IMR-90 (cell line): ENCODE measurements around the gene EGFL7. TPM values are rescaled to one million over a fixed set of nuclear protein-coding genes. Genes with fewer than 3 reads are reported as not detected.

Experiments used
- ATAC-seq: fragments of 200-7000 bp; cut with Tn5 transposase; 2 replicates; pipeline ENCODE4 v1.9.1; 2020; ENCODE audit warnings: low read depth, mild to moderate bottlenecking, moderate library complexity
- BruUV-seq: library from RNA; stranded (reverse); fragments of 400-500 nt; replicated peaks from 2 replicates; lab custom pipeline; 2021; lab: Mats Ljungman, UMichigan
- CTCF ChIA-PET: fragments of 300-600 bp; formaldehyde crosslinking; extraction: SDS; loops from one replicate; lab custom pipeline; 2021; ENCODE audit warnings: antibody characterized with exemption; lab: Yijun Ruan, JAX
- POLR2A ChIA-PET: fragments of 300-600 bp; sonication (Branson Sonifier 250); formaldehyde crosslinking; loops from one replicate; lab custom pipeline; 2022; ENCODE audit warnings: antibody characterized with exemption; ENCODE audit not compliant: unreplicated experiment; lab: Charles Lee
- DNase-seq: peaks from one replicate; pipeline ENCODE4 v3.0.0; 2013
- H2AFZ ChIP-seq: replicated peaks from 2 replicates; pipeline ENCODE3; 2013; ENCODE audit warnings: low read length, mild to moderate bottlenecking; ENCODE audit not compliant: poor library complexity
- H2AK5ac ChIP-seq: 2 replicates; pipeline ENCODE4 v1.6.1; 2013; ENCODE audit warnings: low read depth, low read length, inconsistent platforms
- H2AK9ac ChIP-seq: replicated peaks from 2 replicates; pipeline ENCODE3; 2013; ENCODE audit warnings: mild to moderate bottlenecking, low read depth, low read length, moderate library complexity; ENCODE audit not compliant: poor library complexity
- H2BK120ac ChIP-seq: 2 replicates; pipeline ENCODE4 v1.6.1; 2013; ENCODE audit warnings: low read depth, low read length, inconsistent platforms
- H2BK15ac ChIP-seq: 3 replicates; pipeline ENCODE4 v1.6.1; 2013; ENCODE audit warnings: low read depth, low read length, inconsistent platforms
- H2BK20ac ChIP-seq: 2 replicates; pipeline ENCODE4 v1.6.1; 2013; ENCODE audit warnings: low read depth, mild to moderate bottlenecking, inconsistent platforms, low read length, moderate library complexity
- H2BK5ac ChIP-seq: 2 replicates; pipeline ENCODE4 v1.6.1; 2013; ENCODE audit warnings: mild to moderate bottlenecking, low read depth, low read length, inconsistent platforms; ENCODE audit not compliant: poor library complexity, severe bottlenecking
- H3K14ac ChIP-seq: replicated peaks from 2 replicates; pipeline ENCODE4 v1.6.1; 2013; ENCODE audit warnings: low read depth, low read length, inconsistent platforms
- H3K18ac ChIP-seq: 2 replicates; pipeline ENCODE4 v1.6.1; 2013; ENCODE audit warnings: low read depth, low read length, control low read depth
- H3K23ac ChIP-seq: 2 replicates; pipeline ENCODE4 v1.6.1; 2013; ENCODE audit warnings: low read depth, low read length, inconsistent platforms
- H3K27ac ChIP-seq: 2 replicates; pipeline ENCODE4 v1.5.1; 2013; ENCODE audit warnings: mild to moderate bottlenecking, control low read depth, low read length; ENCODE audit not compliant: insufficient read depth
- H3K27me3 ChIP-seq: 2 replicates; pipeline ENCODE4 v1.6.1; 2013; ENCODE audit warnings: low read length; ENCODE audit not compliant: control insufficient read depth, insufficient read depth
- H3K36me3 ChIP-seq: 2 replicates; pipeline ENCODE4 v1.6.1; 2013; ENCODE audit warnings: low read length, mixed read lengths; ENCODE audit not compliant: control insufficient read depth, insufficient read depth
- H3K4ac ChIP-seq: 2 replicates; pipeline ENCODE4 v1.6.1; 2013; ENCODE audit warnings: low read depth, low read length, inconsistent platforms
- H3K4me1 ChIP-seq: 2 replicates; pipeline ENCODE4 v1.6.1; 2013; ENCODE audit warnings: low read length, mixed read lengths; ENCODE audit not compliant: control insufficient read depth, insufficient read depth
- H3K4me2 ChIP-seq: 2 replicates; pipeline ENCODE4 v1.6.1; 2013; ENCODE audit warnings: low read depth, mild to moderate bottlenecking, control low read depth, low read length, moderate library complexity
- H3K4me3 ChIP-seq: 2 replicates; pipeline ENCODE4 v1.5.1; 2013; ENCODE audit warnings: low read depth, mild to moderate bottlenecking, control low read depth, low read length, moderate library complexity; ENCODE audit not compliant: insufficient read depth
- H3K56ac ChIP-seq: 2 replicates; pipeline ENCODE4 v1.6.1; 2013; ENCODE audit warnings: low read length, inconsistent platforms; ENCODE audit not compliant: insufficient read depth; ENCODE audit errors: extremely low read depth
- H3K79me1 ChIP-seq, 2 experiments: 2 replicates each; pipeline ENCODE4 v1.6.1; 2013; ENCODE audit warnings: low read length in 2 of 2, inconsistent platforms in 1 of 2, low read depth in 1 of 2
- H3K9ac ChIP-seq: 2 replicates; pipeline ENCODE4 v1.6.1; 2013; ENCODE audit warnings: low read depth, low read length, control low read depth
- H3K9me1 ChIP-seq: 2 replicates; pipeline ENCODE4 v1.6.1; 2013; ENCODE audit warnings: low read length, inconsistent platforms; ENCODE audit not compliant: insufficient read depth
- H3K9me3 ChIP-seq: 2 replicates; pipeline ENCODE4 v1.6.1; 2013; ENCODE audit warnings: low read length; ENCODE audit not compliant: control insufficient read depth, insufficient read depth
- H4K20me1 ChIP-seq: 2 replicates; pipeline ENCODE4 v1.6.1; 2013; ENCODE audit warnings: low read length, inconsistent platforms; ENCODE audit not compliant: insufficient read depth
- H4K5ac ChIP-seq: 2 replicates; pipeline ENCODE4 v1.6.1; 2013; ENCODE audit warnings: mild to moderate bottlenecking, low read depth, low read length, control low read depth
- H4K8ac ChIP-seq, 2 experiments: 2 replicates each; pipeline ENCODE4 v1.6.1; 2013; ENCODE audit warnings: low read depth in 2 of 2, low read length in 2 of 2, control low read depth in 1 of 2, inconsistent platforms in 1 of 2
- H4K91ac ChIP-seq: 2 replicates; pipeline ENCODE4 v1.6.1; 2013; ENCODE audit warnings: low read depth, low read length, inconsistent platforms; ENCODE audit not compliant: insufficient read depth
- CEBPB ChIP-seq: IDR thresholded peaks from 2 replicates; pipeline ENCODE4 v1.6.1; 2012; ENCODE audit warnings: low read depth, low read length, improper control_type of control experiment
- CHD1 ChIP-seq: IDR thresholded peaks from 2 replicates; pipeline ENCODE4 v1.6.1; 2012; ENCODE audit warnings: low read depth, low read length, improper control_type of control experiment
- MAFK ChIP-seq: IDR thresholded peaks from 2 replicates; pipeline ENCODE4 v1.6.1; 2012; ENCODE audit warnings: low read depth, low read length, improper control_type of control experiment
- SMC3 ChIP-seq: fragments of 150-350 bp; IDR thresholded peaks from 2 replicates; pipeline ENCODE4 v1.6.1; 2016; ENCODE audit warnings: low read depth, mild to moderate bottlenecking, antibody characterized with exemption, low read length, moderate library complexity
- WGBS, 2 experiments: methylation state at CpG; one replicate each; pipeline versions ENCODE4 v1.1.5 to v1.1.7; 2013; ENCODE audit warnings: missing lambda C conversion rate in 2 of 2; ENCODE audit not compliant: insufficient read length in 1 of 2; ENCODE audit errors: extremely low coverage in 2 of 2; 5-methylcytosine and 5-hydroxymethylcytosine counted together
- dilution Hi-C: fragments of 300-500 bp; cut with HindIII; formaldehyde crosslinking; loops from one replicate; pipeline ENCODE4 v1.14.3; 2018; ENCODE audit warnings: low sequenced_read_pairs; ENCODE audit not compliant: unreplicated experiment
- in situ Hi-C: fragments of 300-500 bp; cut with MboI; formaldehyde crosslinking; loops from 3 replicates; pipeline ENCODE4 v1.14.3; 2019; ENCODE audit warnings: low sequenced_read_pairs, inconsistent platforms, mixed read lengths
- intact Hi-C: fragments of 100-400 bp; cut with micrococcal nuclease; formaldehyde crosslinking; loops from 2 replicates; pipeline ENCODE4 v1.10.0; 2022
- polyA plus RNA-seq, 3 experiments: library from polyadenylated mRNA; depleted of rRNA; stranded (reverse); fragments of >200 nt; gene quantifications; 2 replicates each; pipeline ENCODE4 v1.2.3, GENCODE V29; 2012; ENCODE audit warnings: low replicate concordance in 1 of 3
- total RNA-seq: library from RNA; depleted of rRNA; stranded (reverse); fragments of >200 nt; gene quantifications from 2 replicates; pipeline ENCODE4 v1.2.3, GENCODE V29; 2012

The EGFL7 gene
- total and polyA plus RNA-seq, 2 of the 4 experiments (the other 2 are of a cell fraction) = 2.2 to 10.4 TPM

DNA sequence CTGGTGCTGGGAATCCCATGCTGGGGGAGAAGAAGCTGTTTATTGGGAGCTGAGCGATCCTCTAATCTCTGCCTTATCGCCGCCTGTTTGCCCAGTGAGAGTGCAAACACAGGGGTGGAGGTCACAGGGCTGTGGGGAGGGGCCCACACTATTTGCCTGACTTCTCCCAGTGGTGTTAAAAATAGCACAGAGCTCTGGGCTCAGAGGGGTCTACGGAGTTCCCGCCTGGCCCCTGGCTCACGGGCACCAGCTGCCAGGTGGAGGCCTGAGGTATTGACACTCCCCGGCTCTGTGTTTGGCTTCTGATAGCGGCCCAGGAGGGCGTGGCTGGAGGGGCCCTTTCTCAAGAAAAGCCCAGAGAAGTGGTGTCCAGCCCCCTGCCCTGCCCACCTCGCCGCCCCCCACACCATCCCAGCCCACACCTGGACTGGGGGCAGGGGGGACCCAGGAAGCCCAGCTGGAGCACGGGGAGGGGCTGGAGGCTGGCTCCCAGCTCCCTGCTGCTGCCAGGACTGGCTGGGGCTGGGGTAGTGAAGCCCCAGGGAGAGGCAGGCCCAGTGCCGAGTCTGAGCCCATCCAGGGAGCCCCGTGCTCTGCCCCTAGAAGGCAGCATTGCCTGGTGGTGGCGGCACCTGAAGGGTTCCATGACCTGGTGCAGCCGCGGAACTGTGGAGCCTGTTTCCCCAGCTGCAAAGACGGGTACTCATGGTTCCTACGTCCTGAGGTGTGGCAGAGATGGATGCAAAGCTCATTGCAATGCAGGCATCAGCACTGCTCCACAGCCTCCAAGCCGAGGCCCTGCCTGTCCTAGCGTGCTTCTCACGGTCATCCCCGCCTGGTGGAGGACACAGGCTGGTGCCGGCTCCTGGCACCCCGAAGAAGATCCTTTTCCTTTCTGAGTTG is 35.7 kb upstream of the EGFL7 start:
- DNase-seq (no peak), ATAC-seq (no peak)
- dilution Hi-C loops = no loop called here
- no peak overlapping the region for H4K8ac ChIP-seq
- H3K79me1 ChIP-seq = no peaks in the 10 kb centered on the region; a peak in 1 of 4 replicates
- no peak overlapping the region for H2AFZ ChIP-seq
- H3K56ac ChIP-seq = no peak overlapping the region
- CTCF ChIA-PET = interaction anchor here (1.0 to 2.2 kb wide), 2 partner anchors 138 to 142 kb away, joined by 3 to 16 read pairs; no protein-coding TSS in a partner anchor
- H2AK9ac ChIP-seq = no peak overlapping the region
- 63% methylated on average over 9 of the region's 25 CpGs; no CpG with 5 or more reads in 1 of the 2 experiments for WGBS, 2 experiments
- H3K27me3 ChIP-seq = no peaks in the 10 kb centered on the region; the same call in 1 of the 2 replicates
- peaks cover 3% of the 10 kb centered on the region; the same call in 1 of the 2 replicates for H3K4me1 ChIP-seq
- no peak overlapping the region for H2BK120ac ChIP-seq
- BruUV-seq = no TSS peak
- H4K5ac ChIP-seq = no peak overlapping the region
- TF ChIP-seq MAFK = no peak
- no peak for TF ChIP-seq CHD1
- no peak for TF ChIP-seq CEBPB
- no peak for TF ChIP-seq SMC3
- H2AK5ac ChIP-seq = no peak overlapping the region
- H3K36me3 ChIP-seq = no peaks in the 10 kb centered on the region
- POLR2A ChIA-PET = no interaction called here
- H3K4me3 ChIP-seq = no peak overlapping the region
- no peak overlapping the region for H3K18ac ChIP-seq
- no peak overlapping the region for H2BK20ac ChIP-seq
- H3K9me3 ChIP-seq = no peaks in the 10 kb centered on the region
- H3K14ac ChIP-seq = no peak overlapping the region
- H4K91ac ChIP-seq = no peak overlapping the region
- no peak overlapping the region for H3K4me2 ChIP-seq
- no peak overlapping the region for H3K23ac ChIP-seq
- in situ Hi-C loops = no loop called here
- H2BK15ac ChIP-seq = no peak overlapping the region
- H3K4ac ChIP-seq = no peak overlapping the region
- no peak overlapping the region for H2BK5ac ChIP-seq
- no peak overlapping the region for H3K27ac ChIP-seq
- intact Hi-C loops = no loop called here
- H4K20me1 ChIP-seq = peaks cover 9% of the 10 kb centered on the region; the same call in 1 of the 2 replicates
- peaks cover 6% of the 10 kb centered on the region; the same call in 1 of the 2 replicates for H3K9me1 ChIP-seq
- no peak overlapping the region for H3K9ac ChIP-seq
